T-helper 1 cell treated with Interleukin-12 subunit alpha and Interleukin-12 subunit beta and Interleukin-4 antibody, amounts not matched to agents 30 μg/mL and 1 μg/mL, for 36 hours (primary cell): ENCODE measurements around the gene ZDHHC18.
A peak's percentile ranks its signal among the peaks of the same experiment; 100 is the strongest.
"Not testable (repeated sequence)": the region's sequence is repeated elsewhere in the genome, so short reads cannot be mapped to it uniquely, and the experiment has no call there.

Experiments
- H3K27ac Mint-ChIP-seq: one replicate; pipeline ENCODE4 v1.8.0; 2021; ENCODE audit warnings: mild to moderate bottlenecking, mixed read lengths
- H3K27me3 Mint-ChIP-seq: one replicate; pipeline ENCODE4 v1.8.0; 2021; ENCODE audit warnings: low read depth, mixed read lengths
- H3K36me3 Mint-ChIP-seq: one replicate; pipeline ENCODE4 v1.8.0; 2021; ENCODE audit warnings: low read depth, mixed read lengths
- H3K4me1 Mint-ChIP-seq: one replicate; pipeline ENCODE4 v1.8.0; 2021; ENCODE audit warnings: low read depth, mixed read lengths
- H3K4me3 Mint-ChIP-seq: one replicate; pipeline ENCODE4 v1.8.0; 2021; ENCODE audit warnings: mild to moderate bottlenecking, moderate library complexity, mixed read lengths
- H3K9me3 Mint-ChIP-seq: one replicate; pipeline ENCODE4 v1.8.0; 2021; ENCODE audit warnings: mixed read lengths

The ZDHHC18 gene

GRCh38 chr1:26833432-26834405 lies 7.2 kb downstream of the ZDHHC18 start:
- Mint-ChIP-seq H3K4me3 (peak overlapping the region; percentile 83), H3K36me3 (peaks cover 60% of the 10 kb centered on the region), H3K27me3 (no peaks in the 10 kb centered on the region)

GRCh38 chr1:26837665-26838064 lies 11.2 kb downstream of the ZDHHC18 start:
- not testable (repeated sequence) for H3K27ac Mint-ChIP-seq, H3K27me3 Mint-ChIP-seq, H3K9me3 Mint-ChIP-seq
- H3K4me1 Mint-ChIP-seq = peaks cover 36% of the 10 kb centered on the region
- H3K36me3 Mint-ChIP-seq = peaks cover 52% of the 10 kb centered on the region
- H3K4me3 Mint-ChIP-seq = peak overlapping the region; percentile 44

More at GRCh38 chr1:26833432-26834405, 7.2 kb downstream of the ZDHHC18 start:
- Mint-ChIP-seq H3K27ac (peak overlapping the region; percentile 100), H3K4me1 (peaks cover 62% of the 10 kb centered on the region), H3K9me3 (no peaks in the 10 kb centered on the region)

GRCh38 chr1:26838474-26839338 lies 12.2 kb downstream of the ZDHHC18 start:
- Mint-ChIP-seq H3K27me3 (no peaks in the 10 kb centered on the region), H3K4me1 (peaks cover 27% of the 10 kb centered on the region), H3K4me3 (no peak overlapping the region), H3K27ac (peak overlapping the region; percentile 63), H3K9me3 (no peaks in the 10 kb centered on the region), H3K36me3 (peaks cover 42% of the 10 kb centered on the region)

GRCh38 chr1:26839339-26839722 lies 12.8 kb downstream of the ZDHHC18 start:
- no peaks in the 10 kb centered on the region for H3K27me3 Mint-ChIP-seq
- H3K9me3 Mint-ChIP-seq = no peaks in the 10 kb centered on the region
- peak overlapping the region; percentile 62 for H3K27ac Mint-ChIP-seq
- peaks cover 39% of the 10 kb centered on the region for H3K36me3 Mint-ChIP-seq
- peaks cover 21% of the 10 kb centered on the region for H3K4me1 Mint-ChIP-seq
- H3K4me3 Mint-ChIP-seq = no peak overlapping the region

GRCh38 chr1:26839779-26840178 lies 13.3 kb downstream of the ZDHHC18 start:
- Mint-ChIP-seq H3K27me3 (no peaks in the 10 kb centered on the region), H3K9me3 (no peaks in the 10 kb centered on the region), H3K27ac (no peak overlapping the region), H3K4me3 (no peak overlapping the region), H3K36me3 (peaks cover 38% of the 10 kb centered on the region), H3K4me1 (peaks cover 16% of the 10 kb centered on the region)

- H3K27me3 Mint-ChIP-seq = no peaks in the 10 kb centered on the region
- H3K4me3 Mint-ChIP-seq = no peak overlapping the region
- H3K4me1 Mint-ChIP-seq = peaks cover 2% of the 10 kb centered on the region
- no peaks in the 10 kb centered on the region for H3K9me3 Mint-ChIP-seq
- H3K27ac Mint-ChIP-seq = no peak overlapping the region
- H3K36me3 Mint-ChIP-seq = peaks cover 30% of the 10 kb centered on the region
These were observed 18.1 kb downstream of the ZDHHC18 start for GRCh38 chr1:26844424-26845196.

GRCh38 chr1:26847826-26848225 lies 21.3 kb downstream of the ZDHHC18 start:
- peaks cover 47% of the 10 kb centered on the region for H3K36me3 Mint-ChIP-seq
- not testable (repeated sequence) for H3K27ac Mint-ChIP-seq, H3K9me3 Mint-ChIP-seq, H3K4me1 Mint-ChIP-seq, H3K4me3 Mint-ChIP-seq, H3K27me3 Mint-ChIP-seq

- Mint-ChIP-seq H3K27me3 (no peaks in the 10 kb centered on the region), H3K36me3 (peaks cover 52% of the 10 kb centered on the region), H3K4me1 (peaks cover 8% of the 10 kb centered on the region), H3K9me3 (no peaks in the 10 kb centered on the region), H3K27ac (no peak overlapping the region), H3K4me3 (no peak overlapping the region)
These were observed 22.0 kb downstream of the ZDHHC18 start for GRCh38 chr1:26848499-26848898.

GRCh38 chr1:26848941-26849774 lies 22.7 kb downstream of the ZDHHC18 start:
- Mint-ChIP-seq H3K36me3 (peaks cover 50% of the 10 kb centered on the region), H3K9me3 (no peaks in the 10 kb centered on the region), H3K4me1 (peaks cover 8% of the 10 kb centered on the region), H3K4me3 (no peak overlapping the region), H3K27me3 (no peaks in the 10 kb centered on the region), H3K27ac (no peak overlapping the region)

GRCh38 chr1:26851106-26851684 lies 24.7 kb downstream of the ZDHHC18 start:
- H3K4me3 Mint-ChIP-seq = no peak overlapping the region
- H3K27ac Mint-ChIP-seq = peak overlapping the region; percentile 41
- H3K4me1 Mint-ChIP-seq = peaks cover 7% of the 10 kb centered on the region
- no peaks in the 10 kb centered on the region for H3K27me3 Mint-ChIP-seq
- H3K36me3 Mint-ChIP-seq = peaks cover 54% of the 10 kb centered on the region
- H3K9me3 Mint-ChIP-seq = no peaks in the 10 kb centered on the region

- H3K27ac Mint-ChIP-seq = no peak overlapping the region
- no peaks in the 10 kb centered on the region for H3K27me3 Mint-ChIP-seq
- H3K9me3 Mint-ChIP-seq = no peaks in the 10 kb centered on the region
- H3K4me3 Mint-ChIP-seq = no peak overlapping the region
- peaks cover 49% of the 10 kb centered on the region for H3K36me3 Mint-ChIP-seq
- peaks cover 7% of the 10 kb centered on the region for H3K4me1 Mint-ChIP-seq
These were observed 26.2 kb downstream of the ZDHHC18 start for GRCh38 chr1:26852701-26853100.

GRCh38 chr1:26853156-26853555 lies 26.7 kb downstream of the ZDHHC18 start:
- Mint-ChIP-seq H3K9me3 (no peaks in the 10 kb centered on the region), H3K27ac (no peak overlapping the region), H3K4me3 (no peak overlapping the region), H3K4me1 (peaks cover 7% of the 10 kb centered on the region), H3K27me3 (no peaks in the 10 kb centered on the region), H3K36me3 (peaks cover 47% of the 10 kb centered on the region)

- H3K4me3 Mint-ChIP-seq = no peak overlapping the region
- H3K27ac Mint-ChIP-seq = no peak overlapping the region
- H3K27me3 Mint-ChIP-seq = no peaks in the 10 kb centered on the region
- peaks cover 7% of the 10 kb centered on the region for H3K4me1 Mint-ChIP-seq
- H3K9me3 Mint-ChIP-seq = no peaks in the 10 kb centered on the region
- H3K36me3 Mint-ChIP-seq = peaks cover 44% of the 10 kb centered on the region
These were observed 27.1 kb downstream of the ZDHHC18 start for GRCh38 chr1:26853600-26853999.
